HG02571 (cell line): ENCODE measurements around the gene BIN2.
"Not testable (repeated sequence)": the region's sequence is repeated elsewhere in the genome, so short reads cannot be mapped to it uniquely, and the experiment has no call there.

Source experiments
- ATAC-seq: cut with Tn5 transposase; IDR thresholded peaks from one replicate; pipeline ENCODE4 v1.9.1; 2021; ENCODE audit warnings: mild to moderate bottlenecking, moderate library complexity; ENCODE audit not compliant: unreplicated experiment

BIN2 gene

DNA sequence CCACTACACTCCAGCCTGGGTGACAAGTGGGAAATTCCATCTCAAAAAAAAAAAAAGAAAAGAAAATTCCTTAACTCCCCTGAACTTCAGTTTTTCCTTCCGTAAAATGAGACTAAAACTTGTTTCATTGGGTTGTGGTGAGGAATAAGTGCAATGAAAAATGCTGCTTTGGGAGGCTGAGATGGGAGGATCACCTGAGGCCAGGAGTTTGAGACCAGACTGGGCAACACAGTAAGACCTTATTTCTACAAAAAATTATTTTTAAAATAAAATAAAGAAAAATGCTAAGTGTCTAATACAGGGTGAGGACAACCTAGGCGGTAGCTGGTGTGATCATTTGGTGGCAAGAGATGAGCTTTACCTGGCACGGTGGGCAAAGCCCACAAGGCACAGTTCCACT is 60.6 kb downstream of the BIN2 start:
- ATAC-seq, result no peak

GRCh38 chr12:51262758-51263177 is 61.2 kb downstream of the BIN2 start:
- ATAC-seq, result no peak

GRCh38 chr12:51259600-51259999 is 64.4 kb downstream of the BIN2 start:
- ATAC-seq, result not testable (repeated sequence)

DNA sequence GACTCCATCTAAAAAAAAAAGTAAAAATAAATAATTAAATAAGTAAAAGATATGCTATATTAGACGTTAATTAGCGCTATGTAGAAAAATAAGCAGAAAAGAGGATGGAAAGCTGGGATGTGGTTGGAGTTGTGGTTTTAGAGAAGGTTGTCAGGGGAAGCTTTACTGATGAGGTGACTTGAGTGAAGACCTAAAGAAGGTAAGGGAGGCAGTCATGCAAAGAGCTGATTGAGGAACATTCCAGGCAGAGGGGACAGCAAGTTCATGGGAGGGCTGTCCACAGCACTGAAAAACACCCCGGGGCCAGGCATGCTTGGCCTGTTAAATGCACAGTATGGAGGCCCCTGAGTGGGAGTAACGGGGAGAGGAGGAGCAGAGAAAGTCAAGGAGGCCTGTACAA is 69.4 kb downstream of the BIN2 start:
- no peak for ATAC-seq

- ATAC-seq, result no peak
Measured at GRCh38 chr12:51253276-51253675, 70.7 kb downstream of the BIN2 start.

DNA sequence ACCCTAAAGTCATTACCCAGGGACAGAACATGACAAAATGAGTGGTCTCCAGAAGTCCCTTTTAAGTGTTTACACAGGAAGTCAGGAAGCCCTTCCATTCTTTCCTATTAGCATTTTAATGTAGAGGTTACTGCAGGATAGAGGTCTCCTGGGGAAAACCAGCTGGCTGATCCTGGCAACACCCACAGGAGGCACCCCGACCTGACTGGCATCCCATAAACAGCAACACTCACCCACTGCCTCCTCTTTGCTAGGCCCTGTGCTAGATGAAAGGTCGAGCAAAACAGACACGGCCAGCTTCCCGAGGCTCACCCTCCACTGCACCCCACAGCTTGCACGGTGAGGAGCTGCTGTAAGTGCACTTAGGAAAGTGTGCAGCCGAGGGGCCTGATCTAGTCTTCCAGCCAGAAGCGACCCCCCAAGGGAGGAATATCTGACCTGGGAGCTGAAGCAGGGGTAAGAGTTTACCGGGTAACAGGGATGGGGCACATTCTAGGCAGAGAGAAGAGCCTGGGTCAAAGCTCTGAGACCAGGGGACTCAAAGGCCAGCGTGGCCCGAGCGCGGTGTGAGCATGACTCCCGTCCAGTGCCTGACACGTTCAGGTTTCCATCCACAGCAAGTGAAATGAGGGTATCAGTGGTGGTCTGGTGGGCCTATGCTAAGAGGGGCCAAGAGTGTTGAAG is 76.3 kb downstream of the BIN2 start:
- ATAC-seq, result no peak

GRCh38 chr12:51246254-51246853 is 77.6 kb downstream of the BIN2 start:
- ATAC-seq, result no peak

DNA sequence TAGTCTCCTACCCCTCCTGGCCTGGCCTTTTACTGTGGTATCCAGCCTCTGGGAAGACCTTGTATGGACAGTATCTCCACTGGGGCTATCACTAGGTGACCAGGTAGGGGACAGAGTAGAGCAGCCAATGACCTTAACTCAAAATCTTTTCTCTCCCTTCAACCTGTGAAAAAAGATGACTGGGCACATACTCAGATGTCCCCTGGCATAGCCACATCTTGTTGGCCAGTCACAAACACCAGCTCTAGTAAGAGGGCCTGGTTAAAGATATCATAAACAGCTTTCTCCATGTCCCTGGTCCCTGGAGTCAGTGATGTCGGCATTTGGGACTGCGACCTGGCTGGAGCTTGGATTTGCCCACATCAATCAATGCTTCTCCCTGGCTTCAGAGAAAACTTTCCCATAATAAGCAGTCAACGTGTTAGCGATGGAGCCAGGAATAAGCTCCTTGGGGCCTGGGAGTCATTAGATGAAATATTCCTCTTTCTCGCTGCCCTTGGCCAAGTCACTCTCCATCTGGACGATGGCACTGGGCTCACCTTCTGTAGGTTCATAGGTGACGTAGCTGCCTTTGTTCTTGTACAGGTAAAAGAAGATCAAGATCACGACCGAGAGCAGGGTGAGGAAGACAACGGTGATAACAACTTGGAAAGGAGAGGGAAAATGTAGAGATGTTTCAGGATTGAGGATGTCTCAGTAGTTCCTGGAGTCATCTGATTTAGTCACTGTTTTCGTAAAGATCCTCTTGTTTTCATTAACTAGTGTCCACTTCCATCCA is 78.3 kb downstream of the BIN2 start:
- no peak for ATAC-seq

- ATAC-seq, result no peak
Measured at GRCh38 chr12:51244269-51244668, 79.7 kb downstream of the BIN2 start.

DNA sequence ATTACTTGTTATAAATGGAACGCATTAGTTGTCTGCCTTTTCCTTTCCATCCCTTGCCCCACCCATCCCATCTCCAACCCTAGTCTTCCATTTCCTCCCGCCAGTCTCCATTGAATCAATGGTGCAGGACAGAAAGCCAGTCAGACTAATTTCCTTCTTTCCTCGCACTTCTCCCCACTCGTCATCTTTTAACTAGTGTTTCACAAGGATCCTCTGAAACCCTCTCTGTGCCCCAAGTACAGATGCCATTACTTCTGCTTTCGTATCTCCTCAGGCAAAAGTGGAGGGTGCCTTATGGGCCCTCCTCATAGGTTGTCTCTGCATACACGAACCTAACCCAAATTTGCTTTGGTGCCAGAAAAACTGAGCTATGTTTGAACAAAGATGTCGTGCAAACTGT is 81.1 kb downstream of the BIN2 start:
- ATAC-seq, result no peak

DNA sequence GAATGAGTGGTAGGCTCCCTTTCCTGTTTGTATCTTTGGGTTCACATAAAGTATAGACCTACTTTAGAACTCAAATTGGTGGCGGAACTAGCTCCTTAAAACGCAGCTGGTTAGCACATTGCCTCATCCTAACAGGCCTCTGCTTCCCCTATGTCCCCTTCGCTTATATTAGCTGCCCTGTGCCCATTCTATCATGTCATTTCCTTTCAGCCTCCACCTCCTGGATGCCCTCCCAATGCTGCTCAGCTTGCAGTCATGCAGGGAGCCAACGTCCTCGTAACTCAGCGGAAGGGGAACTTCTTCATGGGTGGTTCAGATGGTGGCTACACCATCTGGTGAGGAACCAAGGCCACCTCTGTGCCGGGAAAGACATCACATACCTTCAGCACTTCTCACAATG is 81.9 kb downstream of the BIN2 start:
- ATAC-seq, result no peak

GRCh38 chr12:51240971-51241370 is 83.0 kb downstream of the BIN2 start:
- ATAC-seq, result no peak

DNA sequence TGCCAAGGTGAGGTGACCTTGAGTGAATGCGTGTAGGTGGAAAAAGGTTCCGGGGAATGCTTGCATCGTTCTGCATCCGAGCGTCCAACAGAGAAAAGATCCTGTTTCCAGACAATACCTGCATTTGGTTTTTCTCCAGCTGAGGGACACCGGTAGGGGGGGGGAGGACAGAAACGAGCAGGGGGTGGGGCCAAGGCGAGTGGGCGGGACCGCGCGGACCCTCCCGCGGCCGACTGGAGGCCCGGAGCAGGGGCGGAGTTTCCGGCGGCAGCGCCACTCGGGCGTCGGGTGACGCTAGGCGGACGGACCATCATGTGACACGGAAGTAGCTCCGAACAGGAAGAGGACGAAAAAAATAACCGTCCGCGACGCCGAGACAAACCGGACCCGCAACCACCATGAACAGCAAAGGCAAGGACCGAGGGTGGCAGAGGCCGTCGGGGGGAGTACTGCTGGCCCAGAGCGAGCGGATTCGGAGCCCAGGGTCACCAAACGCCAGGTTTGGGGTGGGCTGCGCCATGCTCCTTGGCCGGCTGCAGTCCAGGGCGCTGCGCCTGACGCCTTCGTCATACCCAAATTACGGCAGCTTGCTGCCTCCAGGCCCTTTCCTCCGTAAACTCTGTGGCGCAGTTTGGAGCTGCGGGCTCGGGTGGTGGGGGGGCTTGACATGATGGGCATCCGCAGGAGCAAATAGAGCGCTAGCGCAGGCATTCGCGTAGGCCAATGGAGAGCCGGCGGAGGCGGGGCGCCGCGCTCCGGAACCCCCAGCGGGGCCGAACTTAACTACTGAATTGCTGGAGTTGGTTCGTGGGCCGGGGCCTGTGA is 85.3 kb downstream of the BIN2 start, which contains the start of gene DAZAP2:
Gene DAZAP2, plus strand, starts transcription at position 317 of the 825 bp plus-strand sequence. Its CDS starts 82 bp downstream, at position 399.
- ATAC-seq, result peak; percentile 88

GRCh38 chr12:51238037-51238509 is 85.9 kb downstream of the BIN2 start:
- ATAC-seq, result no peak

- ATAC-seq, result no peak
Measured at GRCh38 chr12:51234530-51234929, 89.4 kb downstream of the BIN2 start.

- no peak for ATAC-seq
Measured at GRCh38 chr12:51232642-51233041, 91.3 kb downstream of the BIN2 start.
